Panc1 (cell line): ENCODE results near the gene SERGEF.

Experiments
- CTCF ChIP-seq: fragments of 450-650 bp; IDR thresholded peaks from 2 replicates; pipeline ENCODE4 v1.5.1; 2017; ENCODE audit warnings: mild to moderate bottlenecking
- POLR2AphosphoS5 ChIP-seq: IDR thresholded peaks from 2 replicates; pipeline ENCODE4 v1.6.1; 2012; ENCODE audit warnings: mild to moderate bottlenecking, low read depth, low read length, moderate library complexity

- TF ChIP-seq POLR2AphosphoS5 (no peak), CTCF (no peak)
These were observed 89.6 kb downstream of the SERGEF start for GRCh38 chr11:17923217-17923616.
